Medulla oblongata (tissue), 1 donor: Measurements from ENCODE around the gene CCSER1.
"Not testable (repeated sequence)": the region's sequence is repeated elsewhere in the genome, so short reads cannot be mapped to it uniquely, and the experiment has no call there.

Experiments used
- DNase-seq: peaks from one replicate; pipeline ENCODE4 v3.0.0-alpha.2; 2015; ENCODE audit errors: extremely low spot score

Gene CCSER1

DNA sequence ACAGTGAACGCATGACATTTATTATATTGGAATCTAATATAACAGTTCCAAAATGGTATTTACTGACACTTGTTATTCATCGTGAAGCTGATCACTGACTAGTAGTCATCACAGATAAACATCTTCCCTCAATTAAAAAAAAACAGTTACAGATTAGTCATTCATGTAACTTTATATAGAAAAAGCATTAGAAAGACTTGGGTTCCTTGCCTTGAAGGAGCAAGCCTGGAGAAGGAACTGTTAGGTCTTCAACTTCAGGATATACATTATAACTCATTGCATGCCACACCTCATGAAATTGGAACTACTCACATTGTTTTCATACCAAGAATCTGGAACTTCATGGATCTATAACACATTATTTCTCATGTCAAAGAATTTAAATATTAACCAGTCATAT lies 317.7 kb downstream of the CCSER1 start:
- no peak for DNase-seq

GRCh38 chr4:90445380-90445779 lies 318.2 kb downstream of the CCSER1 start:
- DNase-seq, result no peak

DNA sequence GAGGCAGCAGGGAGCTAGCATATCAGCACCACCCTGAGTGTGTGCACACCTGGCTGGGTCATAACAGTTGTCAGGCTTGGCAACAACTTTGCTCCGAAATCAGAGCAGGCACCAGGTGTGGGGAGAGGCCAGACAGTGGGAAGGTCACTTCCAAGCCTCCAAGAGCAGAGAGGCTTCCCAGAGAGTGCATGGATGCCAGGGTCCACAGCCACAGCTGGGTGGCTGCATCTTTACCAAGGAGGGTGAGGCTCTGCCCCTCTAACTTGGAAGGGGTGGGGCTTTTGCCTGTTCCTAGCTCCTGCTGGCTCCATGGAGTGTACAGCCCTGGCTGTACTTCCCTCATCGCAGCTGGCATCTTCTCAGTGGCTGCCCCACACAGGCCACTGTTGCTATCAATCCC lies 322.4 kb downstream of the CCSER1 start:
- no peak for DNase-seq

GRCh38 chr4:90456891-90457290 lies 329.7 kb downstream of the CCSER1 start:
- no peak for DNase-seq

DNA sequence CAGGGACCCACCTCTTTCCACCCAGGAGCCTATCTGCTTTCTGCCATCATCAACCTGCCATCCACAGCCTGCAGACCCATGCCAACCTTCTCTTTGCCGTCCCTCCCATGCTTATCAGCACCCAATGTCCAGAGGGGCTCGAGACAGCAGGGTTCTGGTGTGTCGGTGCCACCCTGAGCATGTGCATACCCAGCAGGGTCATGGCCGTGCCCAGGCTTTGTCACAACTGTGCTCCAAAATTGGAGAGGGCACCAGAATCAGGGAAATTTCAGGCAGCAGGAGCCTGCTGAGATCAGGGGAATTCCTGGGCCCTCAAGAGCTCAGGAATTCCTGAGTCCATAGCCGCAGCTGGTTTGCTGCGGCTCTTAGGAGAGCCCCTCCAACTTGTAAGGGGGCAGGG lies 330.6 kb downstream of the CCSER1 start:
- DNase-seq, result no peak

DNA sequence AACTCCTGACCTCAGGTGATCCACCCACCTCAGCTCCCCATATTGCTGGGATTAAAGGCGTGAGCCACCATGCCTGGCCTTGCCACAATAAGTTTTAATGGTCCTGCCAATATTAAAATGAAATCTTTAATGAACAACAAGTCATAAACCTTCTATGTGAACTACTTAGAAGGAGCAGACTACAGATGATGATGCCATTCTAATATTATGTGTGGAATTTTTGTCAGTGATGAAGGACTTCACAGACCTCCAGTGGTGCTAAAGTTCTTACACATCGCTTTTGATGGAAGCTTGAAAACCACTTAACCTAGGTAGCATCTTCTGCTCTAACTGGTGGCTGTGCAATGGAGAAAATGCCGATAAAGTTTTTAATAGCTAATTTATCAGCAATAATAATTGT lies 331.4 kb downstream of the CCSER1 start:
- DNase-seq, result no peak

DNA sequence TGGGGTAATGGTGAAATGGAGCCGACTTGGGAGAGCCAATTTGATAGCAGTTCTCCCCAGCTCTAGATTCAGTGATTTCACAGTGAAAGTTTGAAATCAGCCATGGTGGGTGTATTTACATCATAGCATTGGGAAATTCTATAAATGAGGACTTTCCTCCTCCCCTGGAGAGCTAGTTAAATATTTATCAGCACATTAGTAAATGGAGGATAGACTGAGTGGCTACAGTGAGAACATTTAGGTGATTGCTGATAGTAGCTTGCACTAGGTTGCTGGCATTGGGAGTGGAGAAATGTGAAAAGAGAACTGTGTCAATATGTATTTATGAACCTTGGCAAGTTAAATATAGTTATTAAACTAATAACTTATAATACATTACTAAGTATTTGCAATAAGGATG lies 347.3 kb downstream of the CCSER1 start:
- DNase-seq, result no peak

GRCh38 chr4:90476019-90476418 lies 348.8 kb downstream of the CCSER1 start:
- DNase-seq, result no peak

DNA sequence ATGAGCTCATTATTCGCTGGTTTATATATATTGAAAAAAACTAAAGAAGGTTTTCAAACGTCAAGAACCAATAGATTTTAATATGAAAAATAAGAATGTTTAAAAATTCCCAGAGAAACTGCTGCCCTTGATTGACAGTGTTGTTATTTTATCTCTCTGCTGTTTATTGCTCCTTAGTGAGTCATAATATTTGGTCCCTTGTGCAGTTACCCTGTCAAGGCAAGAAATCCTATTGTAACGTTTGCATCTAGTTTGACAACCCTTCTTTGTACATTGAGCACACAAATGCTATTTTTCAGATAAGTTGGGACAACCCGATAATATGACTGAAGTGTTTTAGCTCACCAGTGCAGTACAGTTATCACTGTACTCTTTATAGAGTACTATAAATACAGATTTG lies 349.4 kb downstream of the CCSER1 start:
- no peak for DNase-seq

DNA sequence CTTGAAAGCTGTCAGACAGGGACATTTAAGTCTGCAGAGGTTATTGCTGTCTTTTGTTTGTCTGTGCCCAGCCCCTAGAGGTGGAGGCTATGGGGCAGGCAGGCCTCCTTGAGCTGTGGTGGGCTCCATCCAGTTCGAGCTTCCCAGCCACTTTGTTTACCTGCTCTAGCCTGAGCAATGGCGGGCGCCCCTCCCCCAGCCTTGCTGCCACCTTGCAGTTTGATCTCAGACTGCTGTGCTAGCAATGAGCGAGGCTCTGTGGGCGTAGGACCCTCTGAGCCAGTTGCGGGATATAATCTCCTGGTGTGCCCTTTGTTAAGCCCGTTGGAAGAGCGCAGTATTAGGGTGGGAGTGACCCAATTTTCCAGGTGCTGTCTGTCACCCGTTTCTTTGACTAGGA lies 357.7 kb downstream of the CCSER1 start:
- not testable (repeated sequence) for DNase-seq

GRCh38 chr4:90486346-90486745 lies 359.2 kb downstream of the CCSER1 start:
- no peak for DNase-seq

- no peak for DNase-seq
Measured at GRCh38 chr4:90495211-90495610, 368.0 kb downstream of the CCSER1 start.

GRCh38 chr4:90495936-90496335 lies 368.7 kb downstream of the CCSER1 start:
- no peak for DNase-seq

GRCh38 chr4:90498175-90498574 lies 371.0 kb downstream of the CCSER1 start:
- no peak for DNase-seq

DNA sequence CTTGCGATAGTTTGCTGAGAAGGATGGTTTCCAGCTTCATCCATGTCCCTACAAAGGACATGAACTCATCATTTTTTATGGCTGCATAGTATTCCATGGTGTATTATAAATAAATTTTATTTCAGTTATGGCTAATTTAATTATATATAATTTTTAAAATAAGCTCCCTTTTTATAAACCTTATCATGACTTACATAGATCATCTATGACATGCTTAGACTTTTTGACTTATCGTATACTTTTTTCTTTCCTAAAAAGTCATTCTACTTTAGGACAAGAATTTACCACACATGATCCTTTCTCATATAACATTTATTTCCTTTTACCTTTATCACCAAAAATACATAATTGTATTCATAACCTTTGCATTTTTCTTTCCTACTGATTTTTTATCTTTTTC lies 376.5 kb downstream of the CCSER1 start:
- DNase-seq, result no peak

DNA sequence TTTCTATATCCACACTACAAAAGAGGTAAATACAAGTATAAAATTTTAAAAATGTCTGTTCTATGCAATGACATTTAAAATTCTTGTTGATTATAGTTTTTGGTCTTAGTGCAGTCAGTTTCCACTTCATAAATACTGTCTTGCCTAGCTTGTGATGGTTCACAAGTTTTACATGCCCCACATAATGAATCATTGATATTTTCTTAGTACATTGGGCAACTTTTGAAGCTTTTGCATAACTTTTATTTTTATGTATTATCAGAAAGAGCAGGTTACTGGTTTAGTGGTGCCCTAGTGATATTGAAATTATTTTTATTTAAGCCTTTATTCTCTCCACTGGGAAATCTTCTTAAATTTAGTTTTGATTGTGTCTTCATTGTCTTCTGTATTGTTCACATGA lies 388.0 kb downstream of the CCSER1 start:
- no peak for DNase-seq

- no peak for DNase-seq
Measured at GRCh38 chr4:90528551-90528950, 401.4 kb downstream of the CCSER1 start.

- no peak for DNase-seq
Measured at GRCh38 chr4:90536408-90536807, 409.2 kb downstream of the CCSER1 start.

DNA sequence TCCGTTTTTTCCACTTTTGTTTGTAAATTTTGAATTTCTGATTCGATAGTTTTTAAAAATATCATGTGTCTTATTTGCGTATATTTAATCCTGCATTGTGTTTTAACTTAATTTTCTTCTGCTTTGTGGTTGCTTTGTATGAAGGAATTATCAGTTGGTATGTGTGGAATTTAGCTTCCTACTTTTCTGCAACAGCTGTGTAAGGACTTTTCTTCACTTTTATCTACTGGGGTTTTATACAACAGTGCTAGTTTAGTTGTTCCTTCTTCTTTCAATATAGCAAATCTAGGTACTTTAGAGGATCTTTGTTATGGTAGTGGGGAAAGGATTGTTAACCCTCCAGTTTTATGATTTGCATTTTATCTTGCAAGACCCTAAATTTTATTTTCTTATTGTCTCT lies 410.3 kb downstream of the CCSER1 start:
- no peak for DNase-seq

GRCh38 chr4:90540536-90540935 lies 413.3 kb downstream of the CCSER1 start:
- DNase-seq, result no peak

DNA sequence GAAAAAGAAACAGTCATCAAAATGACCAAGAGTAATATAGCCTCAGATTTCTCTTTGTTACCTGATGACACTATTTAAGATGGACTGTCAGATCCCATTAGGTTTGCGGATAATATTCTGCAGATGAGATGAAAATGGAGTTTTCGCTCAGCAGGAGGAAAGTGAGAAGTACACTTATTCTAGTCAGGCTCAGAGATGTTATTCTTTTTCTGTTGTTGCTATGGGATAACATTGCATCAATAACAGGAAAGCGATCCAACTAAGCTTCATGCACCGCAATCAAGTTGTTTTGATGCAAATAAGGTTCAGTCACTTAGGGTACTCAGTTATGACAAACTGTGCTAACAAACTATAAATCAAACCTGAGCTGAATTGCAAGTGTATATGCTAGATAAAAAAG lies 415.0 kb downstream of the CCSER1 start:
- DNase-seq, result no peak

- DNase-seq, result no peak
Measured at GRCh38 chr4:90543419-90544170, 416.4 kb downstream of the CCSER1 start.

GRCh38 chr4:90544532-90545045 lies 417.4 kb downstream of the CCSER1 start:
- no peak for DNase-seq

- DNase-seq, result no peak
Measured at GRCh38 chr4:90545380-90545779, 418.2 kb downstream of the CCSER1 start.
